WERI-Rb-1 (cell line): ENCODE data around the gene KCNQ4.

Experiments used
- DNase-seq: peaks from one replicate; pipeline ENCODE4 v3.0.0-alpha.2; 2020
- H3K27ac ChIP-seq: fragments of 250-450 bp; sonication (Bioruptor Pico); 2 replicates; pipeline ENCODE4 v1.5.1; 2020; ENCODE audit warnings: mild to moderate bottlenecking, moderate library complexity
- H3K27me3 ChIP-seq: fragments of 250-450 bp; sonication (Bioruptor Pico); 2 replicates; pipeline ENCODE4 v1.5.1; 2021; ENCODE audit warnings: mild to moderate bottlenecking, low read depth, moderate library complexity; ENCODE audit not compliant: insufficient read depth, severe bottlenecking
- H3K36me3 ChIP-seq: fragments of 250-450 bp; sonication (Bioruptor Pico); 2 replicates; pipeline ENCODE4 v1.5.1; 2020; ENCODE audit warnings: mild to moderate bottlenecking, moderate library complexity
- H3K4me3 ChIP-seq: 2 replicates; pipeline ENCODE4 v1.5.1; 2011; ENCODE audit warnings: low read depth, mild to moderate bottlenecking, control low read depth, low read length
- H3K9me3 ChIP-seq: fragments of 250-450 bp; sonication (Bioruptor Pico); 2 replicates; pipeline ENCODE4 v1.5.1; 2021; ENCODE audit warnings: mild to moderate bottlenecking, moderate library complexity; ENCODE audit not compliant: severe bottlenecking
- TF ChIP-seq, protein P1 (sequence below): IDR thresholded peaks from 2 replicates; pipeline ENCODE4 v1.5.1; 2011; ENCODE audit warnings: low read depth, mild to moderate bottlenecking, control low read depth, inconsistent platforms, low read length

The KCNQ4 gene

DNA sequence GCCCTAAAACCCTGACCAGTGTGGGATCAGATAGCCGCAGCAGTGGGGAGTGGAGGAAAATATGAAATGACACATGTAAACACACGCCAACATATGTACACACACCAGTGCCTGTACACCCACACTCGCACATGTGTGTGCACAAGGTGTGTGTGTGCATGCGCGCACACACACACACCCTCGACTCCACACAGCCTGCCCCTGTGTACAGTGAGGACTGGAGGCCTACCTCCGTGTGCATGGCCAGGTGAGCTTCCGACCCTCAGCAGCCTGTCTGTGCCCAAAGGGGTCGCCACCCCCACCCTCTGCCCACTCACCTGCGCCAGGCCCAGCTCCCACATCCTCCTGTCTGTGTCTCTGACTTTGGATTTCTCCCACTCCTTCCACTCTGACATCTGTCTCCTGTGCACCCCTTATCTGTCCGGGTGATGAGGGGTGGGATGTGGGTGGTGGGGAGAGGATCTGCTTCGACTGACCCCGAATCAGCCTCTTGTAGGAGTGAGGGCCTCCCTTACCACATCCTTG, 46.9 kb downstream of the KCNQ4 start:
- TF ChIP-seq, protein P1, sequence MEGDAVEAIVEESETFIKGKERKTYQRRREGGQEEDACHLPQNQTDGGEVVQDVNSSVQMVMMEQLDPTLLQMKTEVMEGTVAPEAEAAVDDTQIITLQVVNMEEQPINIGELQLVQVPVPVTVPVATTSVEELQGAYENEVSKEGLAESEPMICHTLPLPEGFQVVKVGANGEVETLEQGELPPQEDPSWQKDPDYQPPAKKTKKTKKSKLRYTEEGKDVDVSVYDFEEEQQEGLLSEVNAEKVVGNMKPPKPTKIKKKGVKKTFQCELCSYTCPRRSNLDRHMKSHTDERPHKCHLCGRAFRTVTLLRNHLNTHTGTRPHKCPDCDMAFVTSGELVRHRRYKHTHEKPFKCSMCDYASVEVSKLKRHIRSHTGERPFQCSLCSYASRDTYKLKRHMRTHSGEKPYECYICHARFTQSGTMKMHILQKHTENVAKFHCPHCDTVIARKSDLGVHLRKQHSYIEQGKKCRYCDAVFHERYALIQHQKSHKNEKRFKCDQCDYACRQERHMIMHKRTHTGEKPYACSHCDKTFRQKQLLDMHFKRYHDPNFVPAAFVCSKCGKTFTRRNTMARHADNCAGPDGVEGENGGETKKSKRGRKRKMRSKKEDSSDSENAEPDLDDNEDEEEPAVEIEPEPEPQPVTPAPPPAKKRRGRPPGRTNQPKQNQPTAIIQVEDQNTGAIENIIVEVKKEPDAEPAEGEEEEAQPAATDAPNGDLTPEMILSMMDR, result no peak
- Histone ChIP-seq H3K4me3 (no peak overlapping the region), H3K9me3 (no peaks in the 10 kb centered on the region), H3K27me3 (no peaks in the 10 kb centered on the region), H3K27ac (no peak overlapping the region), H3K36me3 (no peaks in the 10 kb centered on the region)
- DNase-seq, result no peak

DNA sequence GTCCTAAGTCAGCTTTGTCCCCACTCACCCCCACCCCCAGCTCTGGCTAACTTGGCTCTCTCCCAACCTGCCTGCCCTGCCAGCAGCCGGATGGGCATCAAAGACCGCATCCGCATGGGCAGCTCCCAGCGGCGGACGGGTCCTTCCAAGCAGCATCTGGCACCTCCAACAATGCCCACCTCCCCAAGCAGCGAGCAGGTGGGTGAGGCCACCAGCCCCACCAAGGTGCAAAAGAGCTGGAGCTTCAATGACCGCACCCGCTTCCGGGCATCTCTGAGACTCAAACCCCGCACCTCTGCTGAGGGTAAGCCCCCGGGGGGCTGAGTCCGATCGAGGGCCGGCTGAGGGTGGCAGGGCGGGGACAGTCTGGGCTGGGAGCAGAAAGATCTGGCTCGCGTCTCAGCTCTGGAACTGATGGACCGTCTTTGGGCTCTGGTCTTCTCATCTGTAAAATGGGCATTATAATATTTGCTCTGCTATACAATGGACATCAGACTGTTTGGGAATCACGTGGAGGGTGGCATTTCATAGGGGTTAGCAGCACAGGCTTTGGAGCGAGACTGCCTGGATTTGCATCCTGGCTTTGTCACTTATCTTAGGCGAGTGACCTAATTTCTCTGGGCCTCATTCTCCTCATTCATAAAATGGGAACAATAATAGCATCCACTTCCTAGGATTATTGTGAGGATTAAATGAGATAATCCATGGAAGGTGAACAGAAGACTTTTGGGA, 47.6 kb downstream of the KCNQ4 start:
- Histone ChIP-seq H3K9me3 (no peaks in the 10 kb centered on the region), H3K27me3 (no peaks in the 10 kb centered on the region), H3K36me3 (no peaks in the 10 kb centered on the region), H3K27ac (no peak overlapping the region), H3K4me3 (no peak overlapping the region)
- TF ChIP-seq, protein P1, result no peak
- DNase-seq, result no peak

DNA sequence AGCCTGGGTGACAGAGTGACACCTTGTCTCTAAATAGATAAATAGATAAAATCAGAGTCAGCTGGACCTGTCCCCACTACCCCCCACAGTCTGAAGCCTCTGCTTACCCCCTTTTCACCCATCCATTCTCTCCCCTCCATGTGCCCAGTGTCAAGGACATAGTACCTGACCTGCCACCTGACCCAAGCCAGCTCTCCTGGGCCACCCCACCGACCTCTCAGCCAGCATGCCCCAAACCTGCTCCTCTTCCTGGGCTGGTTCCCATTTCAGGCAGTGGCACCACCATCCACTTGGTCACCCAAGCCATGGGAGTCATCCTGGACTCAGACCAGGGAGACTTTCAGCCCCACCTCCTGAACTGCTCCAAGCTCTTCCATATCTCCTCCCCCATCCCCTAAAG, 50.4 kb downstream of the KCNQ4 start:
- H3K36me3 ChIP-seq, result no peaks in the 10 kb centered on the region

DNA sequence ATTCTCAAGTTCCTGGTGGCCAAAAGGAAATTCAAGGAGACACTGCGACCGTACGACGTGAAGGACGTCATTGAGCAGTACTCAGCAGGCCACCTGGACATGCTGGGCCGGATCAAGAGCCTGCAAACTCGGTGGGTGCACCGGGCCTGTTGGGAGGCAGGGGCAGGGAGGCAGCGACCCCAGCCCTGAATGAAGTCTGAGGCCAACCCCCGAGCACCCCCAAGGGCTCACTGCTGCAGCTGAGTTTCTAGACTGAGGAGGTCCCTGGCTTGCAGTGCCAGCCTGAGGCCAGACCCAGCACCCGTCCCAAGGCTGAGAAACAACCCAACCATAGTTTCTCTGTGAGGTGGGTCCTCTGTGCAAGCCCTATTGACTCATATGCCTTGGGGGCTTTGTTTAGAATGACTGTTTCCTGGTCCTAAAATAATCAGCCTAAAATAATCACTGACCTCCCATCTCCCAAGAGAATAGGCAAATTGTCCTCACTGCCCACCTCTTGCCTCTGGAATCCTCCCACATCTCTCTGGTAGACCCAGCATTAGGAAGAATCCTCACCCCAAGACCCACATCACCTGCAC, 51.5 kb downstream of the KCNQ4 start:
- TF ChIP-seq, protein P1, result no peak

More for the DNA sequence above, 50.4 kb downstream of the KCNQ4 start:
- Histone ChIP-seq H3K27me3 (no peaks in the 10 kb centered on the region), H3K4me3 (no peak overlapping the region), H3K9me3 (no peaks in the 10 kb centered on the region), H3K27ac (no peak overlapping the region)
- TF ChIP-seq, protein P1, result no peak
- DNase-seq, result no peak

DNA sequence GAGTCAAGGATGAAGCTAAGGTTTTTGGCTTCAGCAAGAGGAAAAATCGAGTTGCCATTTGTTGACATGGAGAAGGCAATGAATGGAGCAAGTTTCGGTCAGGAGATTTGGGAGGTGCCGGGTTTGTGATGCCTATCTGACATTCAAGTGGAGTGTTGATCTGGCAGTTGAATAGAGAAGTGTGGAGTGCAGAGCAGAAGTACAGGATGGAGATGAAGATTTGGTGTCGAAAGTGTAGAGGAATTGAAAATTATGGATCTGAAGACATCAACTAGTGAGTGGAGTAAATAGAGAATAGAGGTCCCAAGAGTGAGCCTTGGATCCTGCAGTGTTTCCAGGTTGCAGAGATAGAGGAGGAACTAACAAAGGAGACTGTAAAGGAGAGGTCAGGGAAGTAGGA, 52.7 kb downstream of the KCNQ4 start:
- TF ChIP-seq, protein P1, result no peak
- DNase-seq, result no peak
- no peaks in the 10 kb centered on the region for H3K36me3 ChIP-seq

More for the DNA sequence above, 51.5 kb downstream of the KCNQ4 start:
- Histone ChIP-seq H3K27ac (no peak overlapping the region), H3K27me3 (no peaks in the 10 kb centered on the region), H3K4me3 (no peak overlapping the region), H3K36me3 (no peaks in the 10 kb centered on the region), H3K9me3 (no peaks in the 10 kb centered on the region)
- DNase-seq, result no peak

More for the DNA sequence above, 52.7 kb downstream of the KCNQ4 start:
- no peaks in the 10 kb centered on the region for H3K9me3 ChIP-seq
- H3K27me3 ChIP-seq, result no peaks in the 10 kb centered on the region
- H3K27ac ChIP-seq, result no peak overlapping the region
- H3K4me3 ChIP-seq, result no peak overlapping the region
